HepG2 (cell line): Measurements from ENCODE around the gene MAPK9. TPM values are rescaled to one million over a fixed set of nuclear protein-coding genes. Genes with fewer than 3 reads are reported as not detected.
"Not testable (repeated sequence)": the region's sequence is repeated elsewhere in the genome, so short reads cannot be mapped to it uniquely, and the experiment has no call there.

Source experiments
- ATAC-seq: fragments of 200-7000 bp; cut with Tn5 transposase; 3 replicates; pipeline ENCODE4 v1.9.1; 2020; ENCODE audit warnings: mild to moderate bottlenecking, moderate library complexity
- BruUV-seq: library from RNA; stranded (reverse); fragments of 400-500 nt; replicated peaks from 2 replicates; lab custom pipeline; 2021; lab: Mats Ljungman, UMichigan
- CTCF ChIA-PET: fragments of 300-600 bp; formaldehyde crosslinking; extraction: SDS; loops from one replicate; lab custom pipeline; 2021; ENCODE audit warnings: low total read pairs, inconsistent platforms, low intra/inter-chr PET ratio; lab: Yijun Ruan, JAX
- POLR2A ChIA-PET: fragments of 350-600 bp; sonication (Branson Sonifier 250); formaldehyde crosslinking; loops from one replicate; lab custom pipeline; 2020; ENCODE audit warnings: antibody characterized with exemption, inconsistent platforms; lab: Yijun Ruan, JAX
- DNase-seq: peaks from one replicate; pipeline ENCODE4 v3.0.0-alpha.2; 2015; ENCODE audit warnings: low spot score
- FAIRE-seq: peaks from 3 replicates; lab custom pipeline; 2011; peaks lifted over from hg19 to GRCh38; lab: Jason Lieb, UNC
- H2AFZ ChIP-seq: one replicate; pipeline ENCODE4 v1.6.1; 2011; ENCODE audit warnings: low read length, inconsistent platforms
- H3K27ac ChIP-seq: fragments of 300-600 bp; 3 replicates; pipeline ENCODE4 v1.8.0; 2011; ENCODE audit warnings: mixed run types, mild to moderate bottlenecking, mixed read lengths, low read length, inconsistent platforms; ENCODE audit not compliant: insufficient read depth; ENCODE audit errors: extremely low read length
- H3K27me3 ChIP-seq, 2 experiments: fragments of 200-600 bp in 1 of 2; 2 replicates in 1 of 2; 3 replicates in 1 of 2; pipeline versions ENCODE4 v1.6.0 to v1.8.0; 2011; ENCODE audit warnings: low read length in 2 of 2, mild to moderate bottlenecking in 2 of 2, moderate library complexity in 2 of 2, inconsistent platforms in 1 of 2; ENCODE audit not compliant: insufficient read depth in 2 of 2, control insufficient read depth in 1 of 2
- H3K36me3 ChIP-seq, 2 experiments: fragments of 200-600 bp in 1 of 2; replicated peaks in 1 of 2; 2 replicates in 1 of 2; 3 replicates in 1 of 2; pipeline versions ENCODE4 v1.5.1 to v1.8.0; 2011; ENCODE audit warnings: low read length in 2 of 2, inconsistent platforms in 1 of 2; ENCODE audit not compliant: insufficient read depth in 2 of 2, control insufficient read depth in 1 of 2
- H3K4me1 ChIP-seq: 2 replicates; pipeline ENCODE4 v1.5.1; 2012; ENCODE audit warnings: low read length, inconsistent platforms; ENCODE audit not compliant: insufficient read depth
- H3K4me2 ChIP-seq: 2 replicates; pipeline ENCODE4 v1.6.0; 2011; ENCODE audit warnings: low read depth, low read length, inconsistent platforms
- H3K4me3 ChIP-seq, 3 experiments: fragments of 200-600 bp in 1 of 3; sonication (generic), shearing (Covaris generic) in 1 of 3; replicated peaks in 1 of 3; 2 replicates each; pipeline ENCODE4 v1.5.1; 2011 to 2016; ENCODE audit warnings: low read length in 3 of 3, inconsistent platforms in 2 of 3, low read depth in 2 of 3, mild to moderate bottlenecking in 2 of 3, control low read depth in 1 of 3, mixed read lengths in 1 of 3; ENCODE audit not compliant: insufficient read depth in 1 of 3
- H3K79me2 ChIP-seq: one replicate; pipeline ENCODE4 v1.6.1; 2011; ENCODE audit warnings: low read length, inconsistent platforms; ENCODE audit not compliant: insufficient read depth
- H3K9ac ChIP-seq: 2 replicates; pipeline ENCODE4 v1.6.0; 2011; ENCODE audit warnings: mild to moderate bottlenecking, low read depth, low read length, inconsistent platforms; ENCODE audit not compliant: insufficient read depth
- H3K9me3 ChIP-seq: 2 replicates; pipeline ENCODE4 v1.5.1; 2012; ENCODE audit warnings: mild to moderate bottlenecking, low read length
- H4K20me1 ChIP-seq: 2 replicates; pipeline ENCODE4 v1.6.0; 2011; ENCODE audit warnings: inconsistent platforms, mild to moderate bottlenecking, low read length, moderate library complexity; ENCODE audit not compliant: insufficient read depth
- BORCS8-MEF2B ChIP-seq: sonication (generic); formaldehyde crosslinking; IDR thresholded peaks from 2 replicates; pipeline ENCODE4 v1.8.0; 2022; ENCODE audit warnings: mild to moderate bottlenecking, missing genetic modification reagents
- CHD2 ChIP-seq: IDR thresholded peaks from 2 replicates; pipeline ENCODE4 v1.6.1; 2011; ENCODE audit warnings: low read depth, low read length, improper control_type of control experiment
- HNF4G ChIP-seq, 2 experiments: sonication (generic) in 1 of 2; formaldehyde crosslinking in 1 of 2; IDR thresholded peaks; 2 replicates each; pipeline versions ENCODE4 v1.4.0 to v1.6.1; 2011 to 2020; ENCODE audit warnings: borderline replicate concordance in 2 of 2, low read depth in 2 of 2, mild to moderate bottlenecking in 2 of 2, low read length in 1 of 2, missing genetic modification reagents in 1 of 2, moderate library complexity in 1 of 2
- KDM5B ChIP-seq: sonication (generic); formaldehyde crosslinking; IDR thresholded peaks from 2 replicates; pipeline ENCODE4 v1.4.0; 2020; ENCODE audit warnings: missing genetic modification reagents, mild to moderate bottlenecking, borderline replicate concordance
- PLRG1 ChIP-seq: fragments of 450-650 bp; conservative IDR thresholded peaks from 2 replicates; pipeline ENCODE4 v1.6.1; 2016
- RBM22 ChIP-seq: fragments of 200-400 bp; formaldehyde crosslinking; optimal IDR thresholded peaks from 2 replicates; pipeline ENCODE3; 2017; ENCODE audit warnings: mild to moderate bottlenecking, low read length, moderate library complexity
- ZBTB34 ChIP-seq: sonication (generic); formaldehyde crosslinking; IDR thresholded peaks from 2 replicates; pipeline ENCODE4 v1.8.0; 2022; ENCODE audit warnings: mild to moderate bottlenecking, missing genetic modification reagents
- ZNF234 ChIP-seq: sonication (generic); formaldehyde crosslinking; conservative IDR thresholded peaks from 2 replicates; pipeline ENCODE4 v1.5.1; 2020; ENCODE audit warnings: mild to moderate bottlenecking, missing genetic modification reagents
- ZNF460 ChIP-seq: sonication (generic); formaldehyde crosslinking; IDR thresholded peaks from 2 replicates; pipeline ENCODE4 v1.5.1; 2020; ENCODE audit warnings: missing genetic modification reagents, mild to moderate bottlenecking, borderline replicate concordance
- ZNF562 ChIP-seq: sonication (generic); formaldehyde crosslinking; IDR thresholded peaks from 2 replicates; pipeline ENCODE4 v1.8.0; 2022; ENCODE audit warnings: missing genetic modification reagents, borderline replicate concordance
- WGBS: methylation state at CpG from one replicate; pipeline ENCODE4 v1.1.6; 2017; ENCODE audit warnings: low lambda C conversion rate; 5-methylcytosine and 5-hydroxymethylcytosine counted together
- in situ Hi-C: cut with HindIII; loops from 2 replicates; pipeline ENCODE4 v1.10.0; 2017; ENCODE audit warnings: low pct_unique_long_range_greater_than_20kb; ENCODE audit not compliant: extremely low pct_ligation_motif_present
- intact Hi-C: fragments of 100-400 bp; cut with micrococcal nuclease; formaldehyde crosslinking; loops from one replicate; pipeline ENCODE4 v1.10.0; 2022; ENCODE audit not compliant: unreplicated experiment
- polyA plus RNA-seq, 8 experiments: library from polyadenylated mRNA; depleted of rRNA in 3 of 8; stranded (reverse) in 7 of 8; unstranded in 1 of 8; fragments of >200 nt; fragmentation: Illumina TruSeq in 4 of 8; extraction: Trizol in 4 of 8; gene quantifications; 2 replicates each; pipeline versions ENCODE4 v1.2.1 to v1.2.3, GENCODE V29; 2011 to 2016; ENCODE audit warnings: low read depth in 4 of 8, missing spikeins in 1 of 8, mixed read lengths in 1 of 8; ENCODE audit not compliant: insufficient read depth in 1 of 8
- total RNA-seq, 5 experiments: library from RNA; depleted of rRNA; stranded (reverse); fragments of >200 nt; fragmentation: Illumina TruSeq; extraction: Trizol; gene quantifications; 2 replicates each; pipeline ENCODE4 v1.2.3, GENCODE V29; 2016; ENCODE audit warnings: low read depth in 1 of 5
- TF ChIP-seq, protein P1 (sequence below): sonication (generic); formaldehyde crosslinking; conservative IDR thresholded peaks from 2 replicates; pipeline ENCODE4 v1.5.0; 2020; ENCODE audit warnings: missing genetic modification reagents

MAPK9 gene
- total and polyA plus RNA-seq, 2 of the 13 experiments (the other 11 are each of a cell fraction or from before 2014, with no cell fraction given): 30.1 to 56.1 TPM

GRCh38 chr5:180299526-180299925 is 7.6 kb upstream of the MAPK9 start:
- no peaks in the 10 kb centered on the region for H3K36me3 ChIP-seq
- no peaks in the 10 kb centered on the region for H4K20me1 ChIP-seq
- H3K4me2 ChIP-seq: no peak overlapping the region
- no peak overlapping the region for H2AFZ ChIP-seq
- no peak overlapping the region for H3K9ac ChIP-seq
- POLR2A ChIA-PET: interaction anchor here (2.4 kb wide), 1 partner anchor 14 kb away, joined by 7 read pairs; no protein-coding TSS in a partner anchor
- WGBS: no CpG with 5 or more reads among the region's 3 CpGs
- intact Hi-C loops: loop anchor here (10.0 kb wide), 2 partner anchors 95 to 175 kb away; partner anchors contain the start of gene RASGEF1C
- DNase-seq (no peak), ATAC-seq (no peak), FAIRE-seq (no peak)
- no peaks in the 10 kb centered on the region for H3K79me2 ChIP-seq
- H3K9me3 ChIP-seq: no peaks in the 10 kb centered on the region
- no peak overlapping the region for H3K27ac ChIP-seq
- no peak for TF ChIP-seq KDM5B (CRISPR knock-in tag)
- TF ChIP-seq, protein P1, sequence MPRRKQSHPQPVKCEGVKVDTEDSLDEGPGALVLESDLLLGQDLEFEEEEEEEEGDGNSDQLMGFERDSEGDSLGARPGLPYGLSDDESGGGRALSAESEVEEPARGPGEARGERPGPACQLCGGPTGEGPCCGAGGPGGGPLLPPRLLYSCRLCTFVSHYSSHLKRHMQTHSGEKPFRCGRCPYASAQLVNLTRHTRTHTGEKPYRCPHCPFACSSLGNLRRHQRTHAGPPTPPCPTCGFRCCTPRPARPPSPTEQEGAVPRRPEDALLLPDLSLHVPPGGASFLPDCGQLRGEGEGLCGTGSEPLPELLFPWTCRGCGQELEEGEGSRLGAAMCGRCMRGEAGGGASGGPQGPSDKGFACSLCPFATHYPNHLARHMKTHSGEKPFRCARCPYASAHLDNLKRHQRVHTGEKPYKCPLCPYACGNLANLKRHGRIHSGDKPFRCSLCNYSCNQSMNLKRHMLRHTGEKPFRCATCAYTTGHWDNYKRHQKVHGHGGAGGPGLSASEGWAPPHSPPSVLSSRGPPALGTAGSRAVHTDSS (CRISPR knock-in tag): no peak
- no peak for TF ChIP-seq ZNF234
- no peak for TF ChIP-seq ZNF562 (CRISPR knock-in tag)
- TF ChIP-seq HNF4G (IDR thresholded peaks at IDR 0.05; ENCODE audit: borderline replicate concordance, low read depth, low read length): no peak
- no peak for TF ChIP-seq HNF4G (CRISPR knock-in tag; IDR thresholded peaks at IDR 0.05; ENCODE audit: borderline replicate concordance, low read depth)
- no peak for TF ChIP-seq PLRG1
- no peak for TF ChIP-seq ZNF460 (CRISPR knock-in tag)
- TF ChIP-seq ZBTB34 (CRISPR knock-in tag): no peak
- TF ChIP-seq BORCS8-MEF2B (CRISPR knock-in tag): no peak
- TF ChIP-seq CHD2: no peak
- no peak for TF ChIP-seq RBM22
- CTCF ChIA-PET: no interaction called here
- in situ Hi-C loops: loop anchor here (10.0 kb wide), 1 partner anchor 175 kb away; no protein-coding TSS in a partner anchor
- no peaks in the 10 kb centered on the region for H3K27me3 ChIP-seq
- peaks cover 69% of the 10 kb centered on the region for H3K4me1 ChIP-seq
- BruUV-seq: no TSS peak
- H3K4me3 ChIP-seq: no peak overlapping the region

DNA sequence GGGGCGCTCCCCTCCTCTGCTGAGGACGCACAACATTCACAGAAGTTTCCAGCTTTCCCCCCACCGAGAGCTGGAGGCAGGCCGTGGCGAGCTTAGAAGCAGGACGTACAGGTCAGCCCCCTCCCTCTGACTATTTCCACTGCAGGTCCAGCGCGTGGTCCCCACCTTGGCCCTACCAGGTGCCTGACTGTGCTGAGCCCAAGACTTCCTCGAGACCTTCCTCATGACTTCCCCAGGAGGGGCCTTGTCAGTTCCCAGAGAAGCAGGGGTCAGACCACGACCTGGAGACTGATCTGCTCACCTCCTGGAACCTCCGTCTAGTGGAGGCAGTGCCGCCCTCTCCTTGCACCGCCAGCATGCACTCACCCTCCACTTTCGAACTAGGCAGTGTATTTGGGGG is 7.1 kb upstream of the MAPK9 start:
- CTCF ChIA-PET, FAIRE-seq, H2AFZ ChIP-seq, H3K9me3 ChIP-seq, H3K36me3 ChIP-seq, H3K27me3 ChIP-seq, H3K9ac ChIP-seq, ATAC-seq, H3K4me2 ChIP-seq, H3K4me3 ChIP-seq, BruUV-seq, H3K79me2 ChIP-seq, DNase-seq, H4K20me1 ChIP-seq, H3K27ac ChIP-seq: not testable (repeated sequence)
- peaks cover 64% of the 10 kb centered on the region for H3K4me1 ChIP-seq
- intact Hi-C loops: loop anchor here (10.0 kb wide), 2 partner anchors 94 to 176 kb away; partner anchors contain the start of gene RASGEF1C
- in situ Hi-C loops: loop anchor here (10.0 kb wide), 1 partner anchor 176 kb away; no protein-coding TSS in a partner anchor
- POLR2A ChIA-PET: interaction anchor here (2.4 kb wide), 1 partner anchor 15 kb away, joined by 7 read pairs; no protein-coding TSS in a partner anchor
- 81% methylated on average over 12 of the region's 14 CpGs for WGBS
